WTC11 (cell line): Measurements from ENCODE around the gene UQCR11. TPM values are rescaled to one million over a fixed set of nuclear protein-coding genes. Genes with fewer than 3 reads are reported as not detected.

Source experiments
- ATAC-seq: fragments of 200-7000 bp; cut with Tn5 transposase; 2 replicates; pipeline ENCODE4 v1.10.0; 2021; ENCODE audit warnings: mild to moderate bottlenecking, moderate library complexity
- CTCF ChIA-PET: fragments of 300-600 bp; sonication (Branson Sonifier 250); formaldehyde crosslinking; loops from one replicate; lab custom pipeline; 2021; ENCODE audit warnings: antibody characterized with exemption; lab: Charles Lee
- POLR2A ChIA-PET: fragments of 350-600 bp; sonication (Branson Sonifier 250); formaldehyde crosslinking; loops from one replicate; lab custom pipeline; 2021; ENCODE audit warnings: antibody characterized with exemption; lab: Charles Lee
- DNase-seq: peaks from one replicate; pipeline ENCODE4 v3.0.0; 2021; ENCODE audit warnings: low spot score
- H3K27ac Mint-ChIP-seq: 2 replicates; pipeline ENCODE4 v1.8.0; 2021; ENCODE audit warnings: mixed read lengths
- H3K27me3 Mint-ChIP-seq: 2 replicates; pipeline ENCODE4 v1.8.0; 2021; ENCODE audit warnings: low read depth, mild to moderate bottlenecking, moderate library complexity, mixed read lengths
- H3K36me3 Mint-ChIP-seq: 2 replicates; pipeline ENCODE4 v1.8.0; 2021; ENCODE audit warnings: mixed read lengths
- H3K4me1 Mint-ChIP-seq: 2 replicates; pipeline ENCODE4 v1.8.0; 2022; ENCODE audit warnings: mixed read lengths
- H3K4me3 Mint-ChIP-seq: 2 replicates; pipeline ENCODE4 v1.8.0; 2021; ENCODE audit warnings: mild to moderate bottlenecking, moderate library complexity, mixed read lengths
- H3K9me3 Mint-ChIP-seq: 2 replicates; pipeline ENCODE4 v1.8.0; 2021; ENCODE audit warnings: mixed read lengths
- ELF4 ChIP-seq: sonication (generic); formaldehyde crosslinking; IDR thresholded peaks from 2 replicates; pipeline ENCODE4 v1.8.1; 2022; ENCODE audit warnings: low read depth, mild to moderate bottlenecking, moderate library complexity, missing genetic modification reagents
- EMX1 ChIP-seq: fragments of 250-450 bp; sonication (Bioruptor Pico); IDR thresholded peaks from 2 replicates; pipeline ENCODE4 v1.8.0; 2021; ENCODE audit warnings: mild to moderate bottlenecking
- IRF2 ChIP-seq: sonication (generic); formaldehyde crosslinking; IDR thresholded peaks from 2 replicates; pipeline ENCODE4 v1.8.0; 2022; ENCODE audit warnings: low read depth, missing genetic modification reagents, borderline replicate concordance
- KAT7 ChIP-seq: sonication (generic); formaldehyde crosslinking; IDR thresholded peaks from 2 replicates; pipeline ENCODE4 v1.8.1; 2023; ENCODE audit warnings: missing genetic modification reagents, mild to moderate bottlenecking, borderline replicate concordance
- NFATC4 ChIP-seq: fragments of 250-450 bp; sonication (Bioruptor Pico); IDR thresholded peaks from 2 replicates; pipeline ENCODE4 v1.9.0; 2021; ENCODE audit warnings: mild to moderate bottlenecking
- NFE2L1 ChIP-seq: sonication (generic); formaldehyde crosslinking; IDR thresholded peaks from 2 replicates; pipeline ENCODE4 v1.8.1; 2023; ENCODE audit warnings: missing genetic modification reagents
- NR1H2 ChIP-seq: sonication (generic); formaldehyde crosslinking; IDR thresholded peaks from 2 replicates; pipeline ENCODE4 v1.9.0; 2021; ENCODE audit warnings: mild to moderate bottlenecking, moderate library complexity, missing genetic modification reagents
- OVOL2 ChIP-seq: fragments of 250-450 bp; sonication (Bioruptor Pico); IDR thresholded peaks from 2 replicates; pipeline ENCODE4 v1.9.0; 2021; ENCODE audit warnings: mild to moderate bottlenecking, borderline replicate concordance
- TEAD4 ChIP-seq: sonication (generic); formaldehyde crosslinking; IDR thresholded peaks from 2 replicates; pipeline ENCODE4 v1.8.0; 2022; ENCODE audit warnings: mild to moderate bottlenecking, missing genetic modification reagents
- ZNF121 ChIP-seq: sonication (generic); formaldehyde crosslinking; IDR thresholded peaks from 2 replicates; pipeline ENCODE4 v1.8.0; 2023; ENCODE audit warnings: missing genetic modification reagents
- ZNF416 ChIP-seq: fragments of 250-450 bp; sonication (Bioruptor Pico); IDR thresholded peaks from 2 replicates; pipeline ENCODE4 v1.9.0; 2021; ENCODE audit warnings: mild to moderate bottlenecking, inconsistent platforms
- ZNF423 ChIP-seq: fragments of 250-450 bp; sonication (Bioruptor Pico); IDR thresholded peaks from 2 replicates; pipeline ENCODE4 v2.1.2; 2022; ENCODE audit warnings: mild to moderate bottlenecking, moderate library complexity
- total RNA-seq: library from RNA; stranded (reverse); gene quantifications from 3 replicates; pipeline ENCODE4 v1.2.3, GENCODE V29; 2021
- TF ChIP-seq, protein P1 (sequence below): fragments of 250-450 bp; sonication (Bioruptor Pico); IDR thresholded peaks from 2 replicates; pipeline ENCODE4 v1.9.0; 2021; ENCODE audit warnings: moderate library complexity, mild to moderate bottlenecking, inconsistent platforms, borderline replicate concordance
- TF ChIP-seq, protein P2 (sequence below): sonication (generic); formaldehyde crosslinking; IDR thresholded peaks from 2 replicates; pipeline ENCODE4 v1.8.0; 2023; ENCODE audit warnings: missing genetic modification reagents
- TF ChIP-seq, protein P3 (sequence below): fragments of 250-450 bp; sonication (Bioruptor Pico); IDR thresholded peaks from 2 replicates; pipeline ENCODE4 v1.9.0; 2021; ENCODE audit warnings: mild to moderate bottlenecking, borderline replicate concordance
- TF ChIP-seq, protein P4 (sequence below): sonication (generic); formaldehyde crosslinking; IDR thresholded peaks from 2 replicates; pipeline ENCODE4 v1.8.0; 2023; ENCODE audit warnings: mild to moderate bottlenecking, missing genetic modification reagents
- TF ChIP-seq, protein P5 (sequence below): fragments of 250-450 bp; sonication (Bioruptor Pico); IDR thresholded peaks from 2 replicates; pipeline ENCODE4 v2.1.2; 2022; ENCODE audit warnings: mild to moderate bottlenecking, moderate library complexity
- TF ChIP-seq, protein P6 (sequence below): sonication (generic); formaldehyde crosslinking; IDR thresholded peaks from 2 replicates; pipeline ENCODE4 v1.8.1; 2022; ENCODE audit warnings: low read depth, mild to moderate bottlenecking, moderate library complexity, missing genetic modification reagents, borderline replicate concordance

UQCR11 gene
- total RNA-seq, 1 experiment from 2014 or later, result 198 TPM

GRCh38 chr19:1554968-1555367, 50.3 kb downstream of the UQCR11 start (continued):
- TF ChIP-seq, protein P1, sequence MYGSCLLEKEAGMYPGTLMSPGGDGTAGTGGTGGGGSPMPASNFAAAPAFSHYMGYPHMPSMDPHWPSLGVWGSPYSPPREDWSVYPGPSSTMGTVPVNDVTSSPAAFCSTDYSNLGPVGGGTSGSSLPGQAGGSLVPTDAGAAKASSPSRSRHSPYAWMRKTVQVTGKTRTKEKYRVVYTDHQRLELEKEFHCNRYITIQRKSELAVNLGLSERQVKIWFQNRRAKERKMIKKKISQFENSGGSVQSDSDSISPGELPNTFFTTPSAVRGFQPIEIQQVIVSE (CRISPR knock-in tag), result no peak
- TF ChIP-seq ZNF416 (CRISPR knock-in tag), result no peak
- TF ChIP-seq, protein P2, sequence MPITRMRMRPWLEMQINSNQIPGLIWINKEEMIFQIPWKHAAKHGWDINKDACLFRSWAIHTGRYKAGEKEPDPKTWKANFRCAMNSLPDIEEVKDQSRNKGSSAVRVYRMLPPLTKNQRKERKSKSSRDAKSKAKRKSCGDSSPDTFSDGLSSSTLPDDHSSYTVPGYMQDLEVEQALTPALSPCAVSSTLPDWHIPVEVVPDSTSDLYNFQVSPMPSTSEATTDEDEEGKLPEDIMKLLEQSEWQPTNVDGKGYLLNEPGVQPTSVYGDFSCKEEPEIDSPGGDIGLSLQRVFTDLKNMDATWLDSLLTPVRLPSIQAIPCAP (CRISPR knock-in tag), result no peak
- TF ChIP-seq, protein P3, sequence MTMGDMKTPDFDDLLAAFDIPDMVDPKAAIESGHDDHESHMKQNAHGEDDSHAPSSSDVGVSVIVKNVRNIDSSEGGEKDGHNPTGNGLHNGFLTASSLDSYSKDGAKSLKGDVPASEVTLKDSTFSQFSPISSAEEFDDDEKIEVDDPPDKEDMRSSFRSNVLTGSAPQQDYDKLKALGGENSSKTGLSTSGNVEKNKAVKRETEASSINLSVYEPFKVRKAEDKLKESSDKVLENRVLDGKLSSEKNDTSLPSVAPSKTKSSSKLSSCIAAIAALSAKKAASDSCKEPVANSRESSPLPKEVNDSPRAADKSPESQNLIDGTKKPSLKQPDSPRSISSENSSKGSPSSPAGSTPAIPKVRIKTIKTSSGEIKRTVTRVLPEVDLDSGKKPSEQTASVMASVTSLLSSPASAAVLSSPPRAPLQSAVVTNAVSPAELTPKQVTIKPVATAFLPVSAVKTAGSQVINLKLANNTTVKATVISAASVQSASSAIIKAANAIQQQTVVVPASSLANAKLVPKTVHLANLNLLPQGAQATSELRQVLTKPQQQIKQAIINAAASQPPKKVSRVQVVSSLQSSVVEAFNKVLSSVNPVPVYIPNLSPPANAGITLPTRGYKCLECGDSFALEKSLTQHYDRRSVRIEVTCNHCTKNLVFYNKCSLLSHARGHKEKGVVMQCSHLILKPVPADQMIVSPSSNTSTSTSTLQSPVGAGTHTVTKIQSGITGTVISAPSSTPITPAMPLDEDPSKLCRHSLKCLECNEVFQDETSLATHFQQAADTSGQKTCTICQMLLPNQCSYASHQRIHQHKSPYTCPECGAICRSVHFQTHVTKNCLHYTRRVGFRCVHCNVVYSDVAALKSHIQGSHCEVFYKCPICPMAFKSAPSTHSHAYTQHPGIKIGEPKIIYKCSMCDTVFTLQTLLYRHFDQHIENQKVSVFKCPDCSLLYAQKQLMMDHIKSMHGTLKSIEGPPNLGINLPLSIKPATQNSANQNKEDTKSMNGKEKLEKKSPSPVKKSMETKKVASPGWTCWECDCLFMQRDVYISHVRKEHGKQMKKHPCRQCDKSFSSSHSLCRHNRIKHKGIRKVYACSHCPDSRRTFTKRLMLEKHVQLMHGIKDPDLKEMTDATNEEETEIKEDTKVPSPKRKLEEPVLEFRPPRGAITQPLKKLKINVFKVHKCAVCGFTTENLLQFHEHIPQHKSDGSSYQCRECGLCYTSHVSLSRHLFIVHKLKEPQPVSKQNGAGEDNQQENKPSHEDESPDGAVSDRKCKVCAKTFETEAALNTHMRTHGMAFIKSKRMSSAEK (CRISPR knock-in tag), result no peak
- TF ChIP-seq ZNF423 (CRISPR knock-in tag), result no peak
- TF ChIP-seq NR1H2 (CRISPR knock-in tag), result no peak
- TF ChIP-seq, protein P4, sequence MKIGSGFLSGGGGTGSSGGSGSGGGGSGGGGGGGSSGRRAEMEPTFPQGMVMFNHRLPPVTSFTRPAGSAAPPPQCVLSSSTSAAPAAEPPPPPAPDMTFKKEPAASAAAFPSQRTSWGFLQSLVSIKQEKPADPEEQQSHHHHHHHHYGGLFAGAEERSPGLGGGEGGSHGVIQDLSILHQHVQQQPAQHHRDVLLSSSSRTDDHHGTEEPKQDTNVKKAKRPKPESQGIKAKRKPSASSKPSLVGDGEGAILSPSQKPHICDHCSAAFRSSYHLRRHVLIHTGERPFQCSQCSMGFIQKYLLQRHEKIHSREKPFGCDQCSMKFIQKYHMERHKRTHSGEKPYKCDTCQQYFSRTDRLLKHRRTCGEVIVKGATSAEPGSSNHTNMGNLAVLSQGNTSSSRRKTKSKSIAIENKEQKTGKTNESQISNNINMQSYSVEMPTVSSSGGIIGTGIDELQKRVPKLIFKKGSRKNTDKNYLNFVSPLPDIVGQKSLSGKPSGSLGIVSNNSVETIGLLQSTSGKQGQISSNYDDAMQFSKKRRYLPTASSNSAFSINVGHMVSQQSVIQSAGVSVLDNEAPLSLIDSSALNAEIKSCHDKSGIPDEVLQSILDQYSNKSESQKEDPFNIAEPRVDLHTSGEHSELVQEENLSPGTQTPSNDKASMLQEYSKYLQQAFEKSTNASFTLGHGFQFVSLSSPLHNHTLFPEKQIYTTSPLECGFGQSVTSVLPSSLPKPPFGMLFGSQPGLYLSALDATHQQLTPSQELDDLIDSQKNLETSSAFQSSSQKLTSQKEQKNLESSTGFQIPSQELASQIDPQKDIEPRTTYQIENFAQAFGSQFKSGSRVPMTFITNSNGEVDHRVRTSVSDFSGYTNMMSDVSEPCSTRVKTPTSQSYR (CRISPR knock-in tag), result no peak
- no peak for TF ChIP-seq NFATC4 (CRISPR knock-in tag)

DNA sequence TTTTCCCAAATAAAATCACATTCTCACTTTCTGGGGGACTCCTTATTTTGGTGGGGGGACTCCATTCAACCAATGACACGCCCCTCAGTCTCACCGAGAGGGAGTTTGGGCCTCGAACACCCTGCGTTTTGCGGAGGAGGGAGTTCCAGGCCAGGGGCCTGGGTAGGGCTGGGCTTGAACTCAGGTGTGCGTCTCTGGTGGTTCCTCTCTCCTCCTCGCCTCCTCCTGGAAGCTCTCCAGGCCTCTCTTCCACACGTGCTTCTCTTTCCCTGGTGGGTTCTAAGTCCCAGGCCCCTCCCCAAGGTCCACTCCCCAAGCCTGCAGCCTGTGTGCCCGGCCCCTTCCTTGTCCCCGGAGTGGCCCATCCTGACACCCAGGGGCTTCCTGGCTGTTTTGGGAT, 51.8 kb downstream of the UQCR11 start:
- no peak; the same call in 1 of the 2 replicates for ATAC-seq
- Mint-ChIP-seq H3K27ac (no peak overlapping the region), H3K4me1 (no peaks in the 10 kb centered on the region), H3K4me3 (no peak overlapping the region), H3K9me3 (no peaks in the 10 kb centered on the region), H3K27me3 (no peaks in the 10 kb centered on the region), H3K36me3 (no peaks in the 10 kb centered on the region)
- TF ChIP-seq KAT7 (CRISPR knock-in tag), result no peak
- TF ChIP-seq, protein P5, sequence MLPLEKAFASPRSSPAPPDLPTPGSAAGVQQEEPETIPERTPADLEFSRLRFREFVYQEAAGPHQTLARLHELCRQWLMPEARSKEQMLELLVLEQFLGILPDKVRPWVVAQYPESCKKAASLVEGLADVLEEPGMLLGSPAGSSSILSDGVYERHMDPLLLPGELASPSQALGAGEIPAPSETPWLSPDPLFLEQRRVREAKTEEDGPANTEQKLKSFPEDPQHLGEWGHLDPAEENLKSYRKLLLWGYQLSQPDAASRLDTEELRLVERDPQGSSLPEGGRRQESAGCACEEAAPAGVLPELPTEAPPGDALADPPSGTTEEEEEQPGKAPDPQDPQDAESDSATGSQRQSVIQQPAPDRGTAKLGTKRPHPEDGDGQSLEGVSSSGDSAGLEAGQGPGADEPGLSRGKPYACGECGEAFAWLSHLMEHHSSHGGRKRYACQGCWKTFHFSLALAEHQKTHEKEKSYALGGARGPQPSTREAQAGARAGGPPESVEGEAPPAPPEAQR, result no peak
- CTCF ChIA-PET, result interaction anchor here (0.6 to 1.0 kb wide), 2 partner anchors 179 to 215 kb away, joined by 4 read pairs; no protein-coding TSS in a partner anchor
- POLR2A ChIA-PET, result interaction anchor here (0.6 kb wide), 1 partner anchor 18 kb away, joined by 5 read pairs; no protein-coding TSS in a partner anchor
- DNase-seq, result no peak

DNA sequence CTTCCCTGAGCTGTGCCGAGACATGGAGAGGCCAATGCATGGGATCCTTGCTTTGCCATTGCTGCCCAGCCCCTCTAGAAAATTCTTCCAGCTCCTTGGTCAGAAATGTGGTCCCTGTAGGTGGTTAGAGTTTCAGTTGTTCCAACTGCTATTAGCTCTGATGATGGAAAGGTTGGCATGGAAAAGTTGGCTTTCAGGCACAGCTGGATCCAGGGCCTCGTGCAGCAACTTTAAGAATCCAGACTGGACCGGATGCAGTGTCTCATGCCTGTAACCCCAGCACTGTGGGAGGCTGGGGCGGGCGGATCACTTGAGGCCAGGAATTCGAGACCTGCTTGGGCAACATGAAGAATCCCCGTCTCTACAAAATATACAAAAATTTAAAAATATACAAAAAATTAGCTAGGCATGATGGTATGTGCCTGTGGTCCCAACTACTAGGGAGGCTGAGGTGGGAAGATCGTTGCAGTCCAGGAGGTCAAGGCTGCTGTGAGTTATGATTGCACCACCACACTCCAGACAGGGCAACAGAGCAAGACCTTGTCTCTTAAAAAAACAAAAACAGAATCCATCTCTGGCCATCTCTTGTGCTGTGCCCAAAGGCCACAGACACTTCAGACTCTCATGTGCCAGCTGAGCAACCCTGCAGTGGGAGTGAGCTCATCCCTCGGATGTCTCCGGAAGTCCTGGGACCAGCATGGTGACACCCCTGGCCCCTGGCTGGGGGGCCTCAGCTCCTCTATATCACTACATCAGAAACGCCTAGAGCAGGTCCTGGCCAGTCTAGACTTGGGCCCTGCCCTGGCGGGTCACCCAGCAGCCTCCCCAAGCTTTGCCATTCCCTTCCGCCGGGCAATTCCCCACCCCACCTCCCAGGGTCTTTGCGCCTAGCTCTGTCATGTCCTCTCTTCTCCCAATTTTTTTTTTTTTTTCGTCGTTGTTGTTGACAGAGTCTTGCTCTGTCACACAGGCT, 53.9 kb downstream of the UQCR11 start:
- POLR2A ChIA-PET, result interaction anchor here (0.6 to 1.5 kb wide), 2 partner anchors 15 to 315 kb away, joined by 3 read pairs; no protein-coding TSS in a partner anchor
- no peak overlapping the region for H3K27ac Mint-ChIP-seq
- H3K4me1 Mint-ChIP-seq, result no peaks in the 10 kb centered on the region
- H3K27me3 Mint-ChIP-seq, result peaks cover 3% of the 10 kb centered on the region; the same call in 1 of the 2 replicates
- ATAC-seq (no peak), DNase-seq (no peak)
- no peaks in the 10 kb centered on the region for H3K36me3 Mint-ChIP-seq
- CTCF ChIA-PET, result interaction anchor here (1.1 to 1.5 kb wide), 3 partner anchors 12 to 121 kb away, joined by 3 to 6 read pairs (median 3); no protein-coding TSS in a partner anchor
- H3K9me3 Mint-ChIP-seq, result no peaks in the 10 kb centered on the region
- H3K4me3 Mint-ChIP-seq, result no peak overlapping the region
- no peak for TF ChIP-seq IRF2 (CRISPR knock-in tag)
- no peak for TF ChIP-seq ZNF121 (CRISPR knock-in tag)
- TF ChIP-seq ELF4, result no peak
- no peak for TF ChIP-seq OVOL2 (CRISPR knock-in tag)
- TF ChIP-seq, protein P5, result no peak
- no peak for TF ChIP-seq NR1H2 (CRISPR knock-in tag)
- TF ChIP-seq EMX1 (CRISPR knock-in tag), result no peak
- no peak for TF ChIP-seq TEAD4 (CRISPR knock-in tag)
- TF ChIP-seq, protein P6, sequence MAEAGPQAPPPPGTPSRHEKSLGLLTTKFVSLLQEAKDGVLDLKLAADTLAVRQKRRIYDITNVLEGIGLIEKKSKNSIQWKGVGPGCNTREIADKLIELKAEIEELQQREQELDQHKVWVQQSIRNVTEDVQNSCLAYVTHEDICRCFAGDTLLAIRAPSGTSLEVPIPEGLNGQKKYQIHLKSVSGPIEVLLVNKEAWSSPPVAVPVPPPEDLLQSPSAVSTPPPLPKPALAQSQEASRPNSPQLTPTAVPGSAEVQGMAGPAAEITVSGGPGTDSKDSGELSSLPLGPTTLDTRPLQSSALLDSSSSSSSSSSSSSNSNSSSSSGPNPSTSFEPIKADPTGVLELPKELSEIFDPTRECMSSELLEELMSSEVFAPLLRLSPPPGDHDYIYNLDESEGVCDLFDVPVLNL (CRISPR knock-in tag), result no peak
- no peak for TF ChIP-seq NFE2L1 (CRISPR knock-in tag)
